Measurements from ENCODE around the gene NSUN2. TPM values are rescaled to one million over a fixed set of nuclear protein-coding genes. Genes with fewer than 3 reads are reported as not detected.

Gene NSUN2
- total RNA-seq, 1 donor from 2014 or later = 78.8 TPM

- peaks cover 9% of the 10 kb centered on the region for H3K4me1 ChIP-seq (ENCODE audit: insufficient read depth, low read length)
- H3K9ac ChIP-seq (ENCODE audit: low read length) = no peak overlapping the region
- H3K4me3 ChIP-seq (ENCODE audit: insufficient read depth, low read depth, low read length) = no peak overlapping the region
- Mint-ChIP-seq H3K36me3 (ENCODE audit: low read depth, unreplicated experiment) (no peaks in the 10 kb centered on the region), H3K4me3 (ENCODE audit: unreplicated experiment) (no peak overlapping the region), H3K4me1 (ENCODE audit: low read depth, unreplicated experiment) (no peaks in the 10 kb centered on the region), H3K27me3 (ENCODE audit: low read depth, unreplicated experiment) (peaks cover 52% of the 10 kb centered on the region), H3K9me3 (ENCODE audit: unreplicated experiment) (peaks cover 2% of the 10 kb centered on the region), H3K27ac (ENCODE audit: unreplicated experiment) (no peak overlapping the region)
- no peaks in the 10 kb centered on the region for H3K36me3 ChIP-seq (ENCODE audit: insufficient read depth, low read length)
- no peak overlapping the region for H3K4me2 ChIP-seq (ENCODE audit: low read length)
- DNase-seq (ENCODE audit: low read depth) (no peak), FAIRE-seq (no peak)
- H3K79me2 ChIP-seq (ENCODE audit: insufficient read depth, low read length) = no peaks in the 10 kb centered on the region
- no peaks in the 10 kb centered on the region for H4K20me1 ChIP-seq (ENCODE audit: insufficient read depth, low read length)
- no peak for TF ChIP-seq EZH2 (IDR thresholded peaks at IDR 0.05; ENCODE audit: insufficient read depth, low read length)
- no peak for TF ChIP-seq CTCF (IDR thresholded peaks at IDR 0.05; ENCODE audit: insufficient read depth, low read depth, low read length)
- H3K27ac ChIP-seq (ENCODE audit: low read depth, low read length) = no peak overlapping the region
- H3K27me3 ChIP-seq (ENCODE audit: insufficient read depth, low read length) = peaks cover 21% of the 10 kb centered on the region
- H3K9me3 ChIP-seq (ENCODE audit: insufficient read depth, low read depth, low read length) = no peaks in the 10 kb centered on the region
- H2AFZ ChIP-seq (ENCODE audit: low read depth, low read length) = no peak overlapping the region
Measured at GRCh38 chr5:6584727-6585126, 48.1 kb downstream of the NSUN2 start.

- H3K27me3 ChIP-seq (ENCODE audit: insufficient read depth, low read length) = peaks cover 21% of the 10 kb centered on the region
- TF ChIP-seq CTCF (IDR thresholded peaks at IDR 0.05; ENCODE audit: insufficient read depth, low read depth, low read length) (no peak), EZH2 (IDR thresholded peaks at IDR 0.05; ENCODE audit: insufficient read depth, low read length) (no peak)
- H3K27ac Mint-ChIP-seq (ENCODE audit: unreplicated experiment) = no peak overlapping the region
- no peaks in the 10 kb centered on the region for H3K9me3 ChIP-seq (ENCODE audit: insufficient read depth, low read depth, low read length)
- no peaks in the 10 kb centered on the region for H3K36me3 ChIP-seq (ENCODE audit: insufficient read depth, low read length)
- peaks cover 53% of the 10 kb centered on the region for H3K27me3 Mint-ChIP-seq (ENCODE audit: low read depth, unreplicated experiment)
- H3K4me1 ChIP-seq (ENCODE audit: insufficient read depth, low read length) = peaks cover 9% of the 10 kb centered on the region
- FAIRE-seq (no peak), DNase-seq (ENCODE audit: low read depth) (no peak)
- no peaks in the 10 kb centered on the region for H3K36me3 Mint-ChIP-seq (ENCODE audit: low read depth, unreplicated experiment)
- no peak overlapping the region for H3K27ac ChIP-seq (ENCODE audit: low read depth, low read length)
- H3K9ac ChIP-seq (ENCODE audit: low read length) = no peak overlapping the region
- no peaks in the 10 kb centered on the region for H3K4me1 Mint-ChIP-seq (ENCODE audit: low read depth, unreplicated experiment)
- no peaks in the 10 kb centered on the region for H4K20me1 ChIP-seq (ENCODE audit: insufficient read depth, low read length)
- no peaks in the 10 kb centered on the region for H3K79me2 ChIP-seq (ENCODE audit: insufficient read depth, low read length)
- no peak overlapping the region for H3K4me3 ChIP-seq (ENCODE audit: insufficient read depth, low read depth, low read length)
- H3K4me3 Mint-ChIP-seq (ENCODE audit: unreplicated experiment) = no peak overlapping the region
- H3K9me3 Mint-ChIP-seq (ENCODE audit: unreplicated experiment) = peaks cover 2% of the 10 kb centered on the region
- no peak overlapping the region for H2AFZ ChIP-seq (ENCODE audit: low read depth, low read length)
- H3K4me2 ChIP-seq (ENCODE audit: low read length) = no peak overlapping the region
Measured at GRCh38 chr5:6584101-6584645, 48.7 kb downstream of the NSUN2 start.

GRCh38 chr5:6583049-6583880, 49.6 kb downstream of the NSUN2 start:
- Mint-ChIP-seq H3K4me3 (ENCODE audit: unreplicated experiment) (no peak overlapping the region), H3K9me3 (ENCODE audit: unreplicated experiment) (peaks cover 2% of the 10 kb centered on the region), H3K36me3 (ENCODE audit: low read depth, unreplicated experiment) (no peaks in the 10 kb centered on the region), H3K27ac (ENCODE audit: unreplicated experiment) (no peak overlapping the region), H3K27me3 (ENCODE audit: low read depth, unreplicated experiment) (peaks cover 61% of the 10 kb centered on the region), H3K4me1 (ENCODE audit: low read depth, unreplicated experiment) (no peaks in the 10 kb centered on the region)
- FAIRE-seq (no peak), DNase-seq (ENCODE audit: low read depth) (no peak)
- Histone ChIP-seq H3K4me3 (ENCODE audit: insufficient read depth, low read depth, low read length) (peak overlapping the region; percentile 28), H4K20me1 (ENCODE audit: insufficient read depth, low read length) (no peaks in the 10 kb centered on the region), H3K27ac (ENCODE audit: low read depth, low read length) (no peak overlapping the region), H2AFZ (ENCODE audit: low read depth, low read length) (peak overlapping the region; percentile 83), H3K4me2 (ENCODE audit: low read length) (peak overlapping the region; percentile 78), H3K27me3 (ENCODE audit: insufficient read depth, low read length) (peaks cover 21% of the 10 kb centered on the region), H3K36me3 (ENCODE audit: insufficient read depth, low read length) (no peaks in the 10 kb centered on the region), H3K79me2 (ENCODE audit: insufficient read depth, low read length) (no peaks in the 10 kb centered on the region), H3K4me1 (ENCODE audit: insufficient read depth, low read length) (peaks cover 9% of the 10 kb centered on the region), H3K9me3 (ENCODE audit: insufficient read depth, low read depth, low read length) (no peaks in the 10 kb centered on the region), H3K9ac (ENCODE audit: low read length) (no peak overlapping the region)
- TF ChIP-seq CTCF (IDR thresholded peaks at IDR 0.05; ENCODE audit: insufficient read depth, low read depth, low read length) (no peak), EZH2 (IDR thresholded peaks at IDR 0.05; ENCODE audit: insufficient read depth, low read length) (no peak)
